ENCODE measurements around the gene GPC6.
"Not testable (repeated sequence)": the region's sequence is repeated elsewhere in the genome, so short reads cannot be mapped to it uniquely, and the experiment has no call there.

Gene GPC6

GRCh38 chr13:94329277-94329676 lies 1102.7 kb downstream of the GPC6 start:
- no peak for DNase-seq
- ATAC-seq: no peak
- H3K27me3 Mint-ChIP-seq: peaks cover 41% of the 10 kb centered on the region
- peaks cover 52% of the 10 kb centered on the region for H3K4me1 Mint-ChIP-seq
- H3K4me3 Mint-ChIP-seq: no peak overlapping the region
- H3K27ac Mint-ChIP-seq: no peak overlapping the region
- peaks cover 0 to 4% of the 10 kb centered on the region in 2 donors for H3K9me3 Mint-ChIP-seq

GRCh38 chr13:94329754-94330551 lies 1103.3 kb downstream of the GPC6 start:
- H3K27me3 Mint-ChIP-seq: peaks cover 41% of the 10 kb centered on the region
- peaks cover 0 to 4% of the 10 kb centered on the region in 2 donors for H3K9me3 Mint-ChIP-seq
- H3K4me1 Mint-ChIP-seq: peaks cover 45% of the 10 kb centered on the region
- ATAC-seq (peak; percentile 67), DNase-seq (no peak)
- peak overlapping the region; percentile 35 to 97 for H3K27ac Mint-ChIP-seq
- peak overlapping the region; percentile 52 to 82 for H3K4me3 Mint-ChIP-seq

- Mint-ChIP-seq H3K27me3 (peaks cover 41% of the 10 kb centered on the region), H3K4me1 (peaks cover 43% of the 10 kb centered on the region), H3K27ac (no peak overlapping the region), H3K9me3 (peaks cover 0 to 4% of the 10 kb centered on the region in 2 donors), H3K4me3 (no peak overlapping the region)
- ATAC-seq (no peak), DNase-seq (no peak)
These were observed 1104.0 kb downstream of the GPC6 start for GRCh38 chr13:94330552-94331071.

GRCh38 chr13:94331281-94331680 lies 1104.7 kb downstream of the GPC6 start:
- ATAC-seq (no peak), DNase-seq (no peak)
- Mint-ChIP-seq H3K4me1 (peaks cover 43% of the 10 kb centered on the region), H3K27ac (no peak overlapping the region), H3K4me3 (no peak overlapping the region), H3K9me3 (peaks cover 0 to 4% of the 10 kb centered on the region in 2 donors), H3K27me3 (peaks cover 41% of the 10 kb centered on the region)

GRCh38 chr13:94332359-94333096 lies 1105.9 kb downstream of the GPC6 start:
- Mint-ChIP-seq H3K4me3 (no peak overlapping the region), H3K27ac (no peak overlapping the region), H3K9me3 (peaks cover 0 to 4% of the 10 kb centered on the region in 2 donors), H3K27me3 (peaks cover 41% of the 10 kb centered on the region), H3K4me1 (peaks cover 30% of the 10 kb centered on the region)
- DNase-seq (no peak), ATAC-seq (no peak)

- ATAC-seq (no peak), DNase-seq (no peak)
- no peak overlapping the region for H3K4me3 Mint-ChIP-seq
- H3K9me3 Mint-ChIP-seq: peaks cover 0 to 4% of the 10 kb centered on the region in 2 donors
- H3K27ac Mint-ChIP-seq: no peak overlapping the region
- peaks cover 41% of the 10 kb centered on the region for H3K27me3 Mint-ChIP-seq
- H3K4me1 Mint-ChIP-seq: peaks cover 23% of the 10 kb centered on the region
These were observed 1106.7 kb downstream of the GPC6 start for GRCh38 chr13:94333131-94333820.

- DNase-seq (no peak), ATAC-seq (no peak)
- Mint-ChIP-seq H3K27me3 (peaks cover 30% of the 10 kb centered on the region), H3K9me3 (no peaks in the 10 kb centered on the region), H3K4me3 (no peak overlapping the region), H3K4me1 (peaks cover under 1% of the 10 kb centered on the region), H3K27ac (no peak overlapping the region)
These were observed 1109.3 kb downstream of the GPC6 start for GRCh38 chr13:94335761-94336526.

GRCh38 chr13:94339116-94339687 lies 1112.6 kb downstream of the GPC6 start:
- Mint-ChIP-seq H3K4me3 (no peak overlapping the region), H3K9me3 (no peaks in the 10 kb centered on the region), H3K27me3 (peaks cover 12% of the 10 kb centered on the region), H3K4me1 (no peaks in the 10 kb centered on the region), H3K27ac (no peak overlapping the region)
- DNase-seq (no peak), ATAC-seq (no peak)

- Mint-ChIP-seq H3K27ac (no peak overlapping the region), H3K4me3 (no peak overlapping the region), H3K4me1 (peaks cover 10% of the 10 kb centered on the region), H3K27me3 (peaks cover 12% of the 10 kb centered on the region), H3K9me3 (no peaks in the 10 kb centered on the region)
- ATAC-seq (no peak), DNase-seq (no peak)
These were observed 1116.0 kb downstream of the GPC6 start for GRCh38 chr13:94342436-94343242.

- Mint-ChIP-seq H3K4me1 (peaks cover 10% of the 10 kb centered on the region), H3K27me3 (peaks cover 12% of the 10 kb centered on the region), H3K27ac (no peak overlapping the region), H3K4me3 (no peak overlapping the region), H3K9me3 (no peaks in the 10 kb centered on the region)
- no peak for ATAC-seq
- no peak for DNase-seq
These were observed 1116.6 kb downstream of the GPC6 start for GRCh38 chr13:94343243-94343585.

- Mint-ChIP-seq H3K27me3 (peaks cover 12% of the 10 kb centered on the region), H3K4me1 (peaks cover 10% of the 10 kb centered on the region)
- H3K9me3 Mint-ChIP-seq, H3K27ac Mint-ChIP-seq, ATAC-seq, DNase-seq, H3K4me3 Mint-ChIP-seq: not testable (repeated sequence)
These were observed 1117.1 kb downstream of the GPC6 start for GRCh38 chr13:94343687-94344086.

GRCh38 chr13:94344126-94344818 lies 1117.7 kb downstream of the GPC6 start:
- no peak overlapping the region for H3K4me3 Mint-ChIP-seq

GRCh38 chr13:94345374-94346195 lies 1119.0 kb downstream of the GPC6 start:
- Mint-ChIP-seq H3K4me3 (no peak overlapping the region), H3K4me1 (peaks cover 11% of the 10 kb centered on the region), H3K9me3 (no peaks in the 10 kb centered on the region), H3K27ac (peak overlapping the region; percentile 7 to 36), H3K27me3 (peaks cover 12% of the 10 kb centered on the region)
- ATAC-seq (peak; percentile 67), DNase-seq (no peak)

More at GRCh38 chr13:94344126-94344818, 1117.7 kb downstream of the GPC6 start:
- H3K9me3 Mint-ChIP-seq: no peaks in the 10 kb centered on the region
- peaks cover 10% of the 10 kb centered on the region for H3K4me1 Mint-ChIP-seq
- peaks cover 12% of the 10 kb centered on the region for H3K27me3 Mint-ChIP-seq
- H3K27ac Mint-ChIP-seq: no peak overlapping the region
- ATAC-seq (no peak), DNase-seq (no peak)

All from stimulated activated naive CD8-positive, alpha-beta T cell treated with anti-CD3 and anti-CD28 coated beads, Interleukin-15, amount 100 ng/mL, for 72 hours (primary cell).